NCI-H1092 (cell line): ENCODE measurements around the gene SORD.
"Not testable (repeated sequence)": the region's sequence is repeated elsewhere in the genome, so short reads cannot be mapped to it uniquely, and the experiment has no call there.

Experiments
- DNase-seq: peaks from one replicate; lab custom pipeline; 2025; lab: John Stamatoyannopoulos, UW

The SORD gene

DNA sequence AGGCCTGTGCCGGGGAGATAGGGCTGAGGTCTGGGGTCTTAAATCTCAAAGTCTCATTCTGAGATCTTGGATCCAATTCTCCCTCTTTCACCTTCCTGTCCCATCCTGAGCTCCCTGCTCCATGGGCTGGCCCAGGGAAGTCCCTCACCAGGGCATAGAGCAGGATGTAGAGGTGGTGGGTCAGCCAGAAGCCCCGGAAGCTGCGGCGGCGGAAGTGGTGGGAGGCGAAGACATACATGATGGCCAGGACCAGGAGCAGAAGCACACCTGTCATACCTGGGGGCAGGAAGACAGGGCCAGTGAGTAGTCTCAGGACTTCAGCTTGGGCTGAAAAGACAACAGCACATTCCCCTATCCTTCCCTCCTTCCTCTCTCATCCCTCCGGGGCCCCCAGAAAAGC is 74.5 kb downstream of the SORD start:
- DNase-seq, result no peak

DNA sequence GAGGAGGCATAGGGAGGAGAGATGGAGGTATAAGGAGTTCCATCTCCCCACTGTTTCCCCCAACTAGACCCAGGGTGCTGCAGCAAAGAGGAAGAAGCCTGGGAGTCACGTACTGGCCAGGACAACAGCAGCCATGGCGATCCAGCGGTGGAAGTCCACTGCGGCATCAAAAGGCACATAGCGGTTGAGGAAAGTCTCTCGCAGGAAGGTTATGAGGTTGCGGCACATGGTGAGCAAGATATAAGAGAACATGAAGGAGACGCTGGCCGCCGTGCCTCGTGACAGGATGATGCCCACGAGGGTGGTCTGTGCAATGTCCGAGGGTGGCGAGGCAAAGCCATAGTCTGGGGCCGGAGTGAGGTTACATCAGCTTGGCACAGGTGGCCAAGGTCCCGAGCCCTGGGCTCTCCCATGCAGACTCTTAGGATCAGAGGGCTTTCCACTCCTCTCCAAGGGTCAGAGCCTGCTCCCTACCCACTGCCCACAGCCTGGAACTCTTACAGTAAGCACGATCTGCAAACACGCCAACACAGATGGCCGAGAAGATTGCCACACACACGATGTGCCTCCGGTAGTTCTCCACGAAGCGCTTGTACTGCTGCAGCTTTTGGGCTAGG is 76.7 kb downstream of the SORD start:
- DNase-seq, result no peak

DNA sequence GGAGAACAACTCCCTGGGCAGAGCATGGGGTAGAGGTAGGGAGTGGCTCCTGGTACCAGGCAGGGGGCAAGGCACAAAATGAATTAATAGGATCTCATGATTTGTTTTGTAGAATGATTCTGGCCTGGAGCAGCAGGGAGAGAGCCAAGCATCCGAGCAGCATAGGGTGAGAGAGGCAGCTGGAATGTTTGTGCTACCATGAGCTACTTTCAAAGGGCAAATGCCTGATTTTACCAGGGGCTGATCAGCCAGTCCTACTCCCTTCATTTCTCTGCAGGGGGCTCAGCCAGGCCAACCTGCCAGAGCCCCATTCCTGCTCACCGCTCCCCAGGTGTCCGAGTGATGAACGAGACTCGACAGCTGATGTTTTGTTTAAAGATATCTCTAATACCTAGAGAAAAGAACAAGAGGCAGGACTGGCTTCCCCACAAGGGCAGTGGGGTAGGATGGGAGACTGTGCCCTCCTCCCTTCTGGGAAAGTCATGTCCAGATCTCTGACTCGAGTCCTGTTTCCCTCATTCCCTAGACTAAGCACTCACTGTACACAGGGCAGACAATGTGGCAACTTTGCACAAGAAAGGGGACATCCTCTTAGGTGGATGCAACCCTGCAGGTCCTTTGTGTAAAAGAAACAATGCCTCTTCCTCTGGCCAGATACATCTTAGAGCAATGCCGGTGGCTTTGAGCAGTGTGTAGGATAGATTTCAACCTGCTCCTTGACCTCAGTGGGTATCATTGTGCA is 78.1 kb downstream of the SORD start:
- DNase-seq, result no peak

DNA sequence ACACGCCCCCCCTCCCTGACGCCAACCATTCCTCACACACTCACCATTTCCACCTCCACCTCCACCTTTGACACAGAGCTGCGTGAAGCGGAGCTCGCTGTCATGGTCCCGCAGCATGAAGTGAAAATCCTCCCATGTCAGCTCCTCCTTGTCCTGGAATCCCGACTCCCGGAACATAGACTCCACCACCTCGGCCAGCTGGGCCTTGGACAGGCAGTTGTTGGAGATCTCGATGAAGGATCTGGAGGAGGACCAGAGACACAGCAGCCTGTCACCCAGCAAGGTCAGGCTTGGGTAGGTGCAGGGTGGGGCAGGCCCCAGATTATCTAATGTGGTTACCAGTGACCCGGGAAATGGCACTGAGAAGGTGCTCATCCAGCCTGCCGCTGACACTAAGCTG is 78.8 kb downstream of the SORD start:
- DNase-seq, result no peak

DNA sequence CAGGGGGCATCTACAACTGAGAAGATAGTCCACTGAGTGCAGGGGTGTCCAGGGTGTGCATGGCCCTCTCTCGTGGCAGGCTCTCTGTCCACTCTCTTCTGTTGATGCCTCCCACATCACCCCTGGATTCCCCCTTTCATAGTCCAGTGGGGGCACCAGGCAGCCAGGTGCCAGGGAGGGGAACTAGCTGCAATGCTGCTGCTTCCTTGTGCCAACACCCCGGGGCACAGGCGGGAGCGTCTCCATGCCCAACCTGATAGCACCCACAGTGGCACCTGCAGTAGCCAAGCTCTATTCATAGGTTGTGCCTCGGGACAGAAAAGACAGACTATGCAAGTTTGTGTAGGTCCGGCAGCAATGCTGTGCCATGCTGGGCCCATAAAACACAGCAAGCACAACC is 79.2 kb downstream of the SORD start:
- no peak for DNase-seq

DNA sequence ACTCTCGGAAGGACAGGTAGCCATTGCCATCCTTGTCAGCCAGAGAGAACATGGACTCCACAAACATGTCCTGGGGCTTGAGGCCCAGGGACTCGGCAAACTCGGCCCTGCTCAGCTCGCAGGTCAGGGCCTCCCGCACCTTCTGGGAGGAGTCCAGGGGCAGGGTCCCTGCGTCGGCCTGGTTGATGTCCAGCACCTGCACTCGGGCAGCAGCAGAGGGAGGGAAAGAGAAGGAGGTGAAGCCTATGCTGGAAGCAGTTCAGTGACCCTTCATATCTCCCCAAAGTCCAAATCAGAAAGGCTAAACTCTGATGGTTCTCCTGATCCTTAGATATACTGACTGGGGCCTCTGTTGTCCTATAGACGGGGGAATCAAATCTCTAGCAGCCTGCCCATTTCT is 81.2 kb downstream of the SORD start:
- DNase-seq, result not testable (repeated sequence)

DNA sequence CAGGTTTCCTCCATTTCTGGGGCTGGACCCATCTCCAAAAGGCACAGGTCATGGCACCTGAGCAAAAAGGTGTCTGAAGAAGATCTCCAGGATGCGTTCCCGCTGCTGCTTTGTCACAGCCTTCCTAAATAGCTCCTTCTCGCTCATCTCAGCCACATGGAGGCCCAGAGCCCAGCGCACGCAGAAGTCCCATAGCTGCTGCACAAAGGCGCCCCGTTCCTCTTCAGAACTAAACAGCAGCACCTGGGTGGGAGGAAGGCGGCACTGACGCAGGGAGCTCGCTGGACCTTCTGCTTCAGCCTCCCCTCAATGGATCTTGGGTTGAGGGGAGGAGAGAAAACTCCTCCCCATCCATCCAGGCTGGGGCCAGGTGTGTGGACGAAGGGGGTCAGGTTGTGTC is 82.6 kb downstream of the SORD start:
- no peak for DNase-seq

DNA sequence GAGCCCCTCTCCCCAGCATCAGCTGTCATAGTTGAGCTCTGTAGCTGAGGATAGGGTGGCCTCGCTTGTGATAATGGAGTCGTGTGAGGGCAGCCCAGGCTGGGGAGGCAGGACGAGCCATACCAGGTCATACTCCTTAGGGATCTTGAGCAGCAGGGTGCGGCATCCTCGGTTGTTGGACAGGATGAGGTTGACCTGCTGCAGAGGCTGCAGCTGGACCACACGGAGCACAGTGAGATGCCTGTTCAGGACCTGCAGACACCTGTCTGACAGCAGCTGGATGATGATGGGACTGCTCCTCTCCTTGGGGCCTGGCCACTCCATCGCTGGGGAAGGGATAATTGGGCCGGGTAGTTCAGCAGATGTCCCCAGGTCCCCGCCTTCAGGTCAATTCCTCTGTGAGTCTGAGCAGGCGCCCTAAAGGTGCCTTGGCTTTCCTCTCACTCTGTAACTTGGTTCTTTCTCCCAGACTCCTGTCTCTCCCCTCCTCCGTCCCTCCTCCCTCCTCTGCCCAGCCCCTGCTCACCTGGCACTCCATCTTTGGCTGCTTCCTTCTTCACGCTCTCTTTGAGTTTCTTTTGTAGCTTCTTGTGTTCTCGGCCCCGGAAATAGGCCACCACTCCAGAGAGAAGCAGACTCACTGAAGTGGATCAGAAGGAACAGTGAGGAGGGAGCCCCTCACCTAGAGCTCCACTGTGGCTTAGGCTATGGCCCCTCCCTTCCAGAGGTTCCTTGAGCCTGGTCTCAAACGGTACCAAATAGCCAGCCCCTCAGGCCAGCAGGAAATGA is 83.2 kb downstream of the SORD start:
- DNase-seq, result no peak

DNA sequence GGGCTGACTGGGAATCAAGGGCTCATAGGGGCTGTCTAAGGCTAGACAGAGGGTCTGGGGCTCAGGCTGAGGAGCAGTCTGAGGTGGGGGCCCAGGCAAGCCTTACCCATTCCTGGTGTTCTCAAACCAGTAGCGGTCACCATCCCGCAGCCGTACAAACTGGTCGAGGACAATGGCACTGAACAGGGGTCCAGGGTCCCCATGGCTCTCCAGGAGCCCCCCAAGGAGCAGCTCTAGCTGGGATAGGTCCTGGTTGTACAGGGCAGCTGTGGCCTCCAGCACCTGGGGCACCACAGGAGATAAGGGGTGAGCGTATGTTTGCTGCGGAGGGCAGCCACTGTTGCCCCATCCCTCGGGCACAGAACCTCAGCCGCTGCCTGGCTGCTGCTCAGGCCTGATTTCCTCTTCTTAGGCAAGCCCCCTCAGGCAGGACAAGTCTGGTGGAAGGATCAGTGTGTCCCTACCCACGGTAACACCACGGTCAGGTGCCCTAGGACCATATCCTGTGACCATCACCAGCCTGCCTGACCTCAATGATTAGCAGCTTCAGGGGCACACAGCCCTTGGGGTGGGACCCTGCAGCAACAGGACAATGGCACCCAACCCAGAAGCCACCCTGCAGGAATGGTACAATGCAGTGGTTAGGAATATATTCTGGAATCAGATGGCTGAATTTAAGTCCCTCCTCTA is 85.1 kb downstream of the SORD start:
- DNase-seq, result no peak

DNA sequence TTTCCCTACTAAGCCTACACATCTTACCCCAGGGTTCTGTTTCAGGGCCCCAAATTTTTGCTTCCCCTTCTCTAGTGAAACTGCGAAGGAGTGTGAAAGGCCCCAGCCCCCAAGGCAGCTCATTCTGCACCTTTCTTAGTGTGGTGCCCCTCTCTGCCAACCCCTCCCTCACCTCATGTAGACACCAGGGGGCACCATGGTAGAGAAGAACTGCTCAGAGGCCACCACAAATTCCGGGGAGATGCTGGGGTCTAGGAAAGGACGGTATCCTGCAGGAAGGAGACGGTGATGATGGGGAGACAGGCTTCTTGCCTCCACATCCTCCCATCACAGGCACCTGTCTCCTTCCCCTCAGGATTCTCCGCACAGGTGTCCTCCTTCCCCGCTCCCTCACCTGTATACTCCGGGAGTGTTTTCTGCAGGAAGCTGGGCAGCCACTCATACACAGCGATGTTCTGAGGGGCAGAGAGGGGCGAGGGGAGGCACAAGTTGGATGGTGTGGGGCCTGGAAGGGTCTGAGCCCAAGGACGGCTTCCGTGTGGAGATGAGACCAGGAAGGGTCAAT is 87.3 kb downstream of the SORD start:
- no peak for DNase-seq

DNA sequence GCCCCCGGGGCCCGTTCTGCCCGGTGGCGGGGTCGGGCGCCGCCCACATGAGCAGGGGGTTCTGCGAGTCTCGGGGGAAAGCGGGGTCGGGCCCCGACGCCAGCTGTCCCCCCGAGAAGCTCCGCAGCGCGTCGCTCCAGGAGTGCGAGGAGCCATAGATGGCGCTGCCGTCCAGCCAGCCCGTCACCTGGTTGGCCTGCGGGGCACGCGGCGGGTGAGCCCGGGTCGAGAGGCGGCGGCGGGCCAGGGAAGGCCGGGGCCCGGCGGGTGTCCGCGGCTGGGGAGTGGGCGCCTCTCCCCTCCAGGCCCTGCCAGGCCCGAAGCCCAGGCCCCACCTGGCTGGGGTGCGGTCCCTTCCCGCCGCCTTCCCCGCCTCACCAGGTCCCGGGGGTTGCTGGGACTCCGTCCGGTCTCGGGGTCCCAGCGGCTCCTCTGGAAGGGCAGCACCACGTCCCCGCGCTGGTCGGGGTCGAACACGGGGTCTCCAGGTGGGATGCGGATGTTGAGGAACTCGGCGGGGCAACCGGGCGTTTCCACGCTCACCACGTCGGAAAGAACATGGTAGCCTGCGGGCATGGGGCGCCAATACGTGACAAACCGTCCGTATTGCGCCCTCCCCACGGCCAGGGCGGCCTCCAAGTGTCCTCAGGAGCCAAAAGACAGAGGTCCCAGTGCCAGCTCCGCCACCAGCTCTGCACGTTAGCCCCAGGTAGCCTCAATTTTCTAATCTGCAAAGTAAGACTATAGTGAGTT is 88.6 kb downstream of the SORD start:
- DNase-seq, result no peak

DNA sequence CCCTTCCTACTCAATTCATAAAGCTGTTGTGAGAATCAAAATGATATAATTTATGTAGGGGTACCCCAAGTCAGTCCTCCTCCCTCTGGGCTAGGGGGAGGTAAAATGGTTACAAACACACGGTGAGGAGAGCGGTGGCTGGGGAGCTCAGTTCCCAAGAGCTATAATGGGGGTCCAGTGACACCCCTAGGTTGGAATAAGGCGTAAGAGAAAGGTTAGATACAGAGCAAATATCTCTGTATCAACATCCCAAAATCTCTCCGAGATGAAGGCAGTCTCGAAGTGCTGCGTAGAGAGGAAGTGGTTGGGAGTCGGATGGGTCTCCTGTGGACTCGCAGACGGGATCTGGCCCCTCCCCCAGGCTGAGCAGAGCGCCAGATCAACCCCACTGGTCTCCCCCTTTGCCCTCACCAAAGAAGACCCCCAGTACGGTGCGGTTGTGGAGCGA is 89.2 kb downstream of the SORD start:
- no peak for DNase-seq

DNA sequence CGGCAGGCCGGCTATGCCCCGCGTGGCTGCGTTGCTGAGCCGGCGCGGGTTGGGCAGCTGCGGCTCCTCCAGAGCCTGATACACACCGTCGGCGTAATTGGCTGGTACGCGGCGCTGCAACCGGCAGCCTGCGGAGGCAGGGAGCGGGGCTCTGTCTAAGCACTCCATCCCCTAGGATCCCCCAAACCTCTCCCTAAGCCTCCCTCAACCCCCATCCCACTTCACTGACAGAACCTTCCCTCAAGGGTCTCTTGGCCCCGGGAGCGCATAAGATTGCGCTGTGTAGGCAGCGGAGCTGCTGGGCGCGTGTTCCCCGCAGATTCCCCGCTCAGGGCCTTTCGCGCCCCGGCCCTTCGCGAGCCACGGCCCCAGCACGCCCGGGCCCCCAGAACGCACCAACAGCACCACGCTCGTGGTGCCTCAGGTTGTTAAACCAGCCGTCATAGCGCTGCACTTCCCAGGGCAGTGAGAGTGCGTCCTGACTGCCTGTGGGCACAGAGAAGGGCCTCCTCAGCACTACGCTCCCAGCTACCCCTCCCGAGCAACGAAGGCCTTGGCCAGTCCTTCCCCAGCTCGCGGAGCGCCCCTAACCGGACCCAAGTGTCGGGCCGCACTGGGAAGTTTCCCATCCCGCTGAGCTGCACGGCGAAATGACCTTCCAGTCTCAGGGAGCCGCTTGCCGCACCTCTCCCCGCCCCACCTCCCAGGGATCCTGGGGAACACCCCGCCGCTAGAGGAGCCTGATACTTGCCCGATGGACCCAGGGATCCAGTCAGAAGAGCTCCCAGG is 89.8 kb downstream of the SORD start:
- DNase-seq, result no peak

DNA sequence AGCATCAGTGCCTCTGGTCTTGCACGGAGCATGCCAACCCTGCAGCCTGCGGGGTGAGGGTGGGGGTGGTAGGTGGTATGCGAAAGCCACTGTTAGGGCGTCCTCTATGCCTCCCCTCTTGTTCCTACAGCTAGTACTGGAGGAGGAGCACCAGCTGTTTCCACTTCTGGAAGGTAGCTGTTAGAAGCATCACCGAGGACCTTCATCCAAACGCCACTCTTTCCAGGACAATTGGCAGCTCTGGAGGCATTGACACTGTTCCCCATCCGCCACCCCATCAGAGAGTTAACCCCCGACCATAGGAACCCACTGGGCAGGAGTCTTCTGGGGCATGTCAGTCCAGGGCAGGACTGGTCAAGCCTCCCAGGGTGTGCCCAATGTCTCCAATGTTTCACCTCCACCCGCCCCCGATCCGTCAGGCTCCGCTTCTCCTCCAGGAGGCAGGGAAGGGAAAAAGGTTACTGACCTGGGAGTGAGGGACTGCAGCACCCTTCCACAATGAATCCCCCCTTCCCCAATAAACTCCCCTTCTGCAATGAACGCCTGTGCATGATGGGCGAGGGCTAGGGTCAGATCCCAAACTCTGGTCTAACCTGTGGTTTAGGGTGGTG is 90.5 kb downstream of the SORD start:
- no peak for DNase-seq

DNA sequence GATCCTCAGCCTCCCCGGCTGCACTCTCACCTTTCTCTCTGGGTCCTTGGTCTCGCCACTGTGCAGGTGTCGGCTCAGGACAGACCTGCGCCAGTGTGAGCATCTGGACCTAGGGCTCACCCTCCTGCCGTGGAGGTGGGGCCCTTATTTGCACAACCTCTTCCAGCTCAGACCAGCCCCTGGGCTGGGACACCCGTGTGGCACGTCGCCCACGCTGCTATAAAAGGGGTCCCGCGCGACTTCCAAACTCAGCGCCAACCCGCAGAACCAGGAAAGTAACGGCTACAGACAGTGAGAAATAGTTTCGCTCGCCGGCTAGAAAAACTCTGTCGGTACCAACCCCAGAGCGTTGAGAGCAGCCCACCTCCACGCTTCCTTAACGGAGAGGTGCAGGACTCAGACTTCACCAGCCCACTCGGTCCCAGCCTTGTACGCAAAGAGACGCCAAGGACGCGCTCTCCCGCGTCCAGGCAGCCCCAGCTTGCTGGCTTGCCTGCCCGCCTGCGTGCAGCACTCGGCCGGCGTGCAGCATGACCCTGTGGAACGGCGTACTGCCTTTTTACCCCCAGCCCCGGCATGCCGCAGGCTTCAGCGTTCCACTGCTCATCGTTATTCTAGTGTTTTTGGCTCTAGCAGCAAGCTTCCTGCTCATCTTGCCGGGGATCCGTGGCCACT is 91.2 kb downstream of the SORD start, which contains the start of the genes DUOX2 and DUOXA2:
TSS of gene DUOX2 (minus strand) at position 97 of the 675 bp plus-strand sequence. CDS start 761 bp downstream, outside the sequence.
TSS of gene DUOXA2 (plus strand) at position 251 of the 675 bp plus-strand sequence. CDS start at position 531, 280 bp downstream.
- DNase-seq, result no peak

DNA sequence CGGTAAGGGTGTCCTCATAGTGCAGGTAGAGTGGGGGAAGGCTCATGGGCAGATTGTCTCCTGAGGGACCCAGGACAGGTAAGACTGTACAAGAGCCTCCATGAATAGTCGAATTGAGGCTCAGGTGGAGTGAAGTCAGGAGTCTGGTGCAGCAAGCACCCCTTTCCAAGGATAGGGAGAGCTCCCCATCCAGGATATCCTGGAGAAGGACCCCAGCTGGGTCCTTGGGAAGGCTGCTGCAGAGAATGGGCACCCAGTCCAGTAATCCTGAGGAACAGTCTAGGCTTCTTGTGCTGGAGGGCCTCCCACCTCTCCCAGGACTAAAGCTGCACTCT is 91.7 kb downstream of the SORD start:
- DNase-seq, result no peak

DNA sequence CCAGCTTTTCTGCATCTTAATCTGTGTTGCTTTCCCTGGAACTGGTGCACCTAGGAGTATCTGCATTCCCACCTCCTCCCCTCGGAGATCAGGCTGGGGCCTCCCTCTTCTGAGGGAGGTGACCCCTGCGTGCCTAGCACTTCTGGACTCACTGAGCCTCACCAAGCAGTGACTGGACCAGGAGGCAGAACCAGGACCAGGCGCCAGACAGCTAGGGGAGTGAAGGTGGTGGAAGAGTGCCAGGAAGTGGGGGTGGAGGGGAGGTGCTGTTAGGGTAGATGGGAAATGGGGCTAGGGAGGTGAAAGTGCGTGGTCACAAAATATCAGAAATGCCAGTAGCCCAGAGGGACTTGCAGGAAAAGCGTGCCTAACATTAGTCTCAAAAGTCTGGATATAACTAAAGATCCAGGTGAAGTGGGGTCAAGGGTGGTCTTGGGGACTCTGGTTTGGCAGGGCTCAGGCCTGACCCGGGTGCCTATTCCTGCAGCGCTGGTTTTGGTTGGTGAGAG is 92.4 kb downstream of the SORD start:
- DNase-seq, result no peak

DNA sequence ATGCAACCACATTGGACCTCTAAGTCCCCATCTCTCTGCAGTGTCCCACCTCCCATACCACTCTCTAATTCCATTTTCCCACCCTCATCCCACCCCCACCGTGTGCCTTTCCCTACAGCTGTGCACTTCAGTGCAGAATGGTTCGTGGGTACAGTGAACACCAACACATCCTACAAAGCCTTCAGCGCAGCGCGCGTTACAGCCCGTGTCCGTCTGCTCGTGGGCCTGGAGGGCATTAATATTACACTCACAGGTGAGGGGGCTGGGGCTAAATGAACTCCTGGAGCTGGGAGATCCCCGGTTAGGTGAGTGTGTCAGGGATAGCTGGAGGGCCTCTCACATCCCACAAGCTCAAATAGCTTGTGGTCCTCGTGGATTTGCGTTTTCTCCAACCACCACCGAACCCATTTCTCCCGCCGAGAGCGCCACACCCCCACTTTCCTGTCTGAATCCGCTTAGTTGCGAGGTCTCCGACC is 93.0 kb downstream of the SORD start:
- no peak for DNase-seq
